ENCODE data around the gene SOX10.

The SOX10 gene

DNA sequence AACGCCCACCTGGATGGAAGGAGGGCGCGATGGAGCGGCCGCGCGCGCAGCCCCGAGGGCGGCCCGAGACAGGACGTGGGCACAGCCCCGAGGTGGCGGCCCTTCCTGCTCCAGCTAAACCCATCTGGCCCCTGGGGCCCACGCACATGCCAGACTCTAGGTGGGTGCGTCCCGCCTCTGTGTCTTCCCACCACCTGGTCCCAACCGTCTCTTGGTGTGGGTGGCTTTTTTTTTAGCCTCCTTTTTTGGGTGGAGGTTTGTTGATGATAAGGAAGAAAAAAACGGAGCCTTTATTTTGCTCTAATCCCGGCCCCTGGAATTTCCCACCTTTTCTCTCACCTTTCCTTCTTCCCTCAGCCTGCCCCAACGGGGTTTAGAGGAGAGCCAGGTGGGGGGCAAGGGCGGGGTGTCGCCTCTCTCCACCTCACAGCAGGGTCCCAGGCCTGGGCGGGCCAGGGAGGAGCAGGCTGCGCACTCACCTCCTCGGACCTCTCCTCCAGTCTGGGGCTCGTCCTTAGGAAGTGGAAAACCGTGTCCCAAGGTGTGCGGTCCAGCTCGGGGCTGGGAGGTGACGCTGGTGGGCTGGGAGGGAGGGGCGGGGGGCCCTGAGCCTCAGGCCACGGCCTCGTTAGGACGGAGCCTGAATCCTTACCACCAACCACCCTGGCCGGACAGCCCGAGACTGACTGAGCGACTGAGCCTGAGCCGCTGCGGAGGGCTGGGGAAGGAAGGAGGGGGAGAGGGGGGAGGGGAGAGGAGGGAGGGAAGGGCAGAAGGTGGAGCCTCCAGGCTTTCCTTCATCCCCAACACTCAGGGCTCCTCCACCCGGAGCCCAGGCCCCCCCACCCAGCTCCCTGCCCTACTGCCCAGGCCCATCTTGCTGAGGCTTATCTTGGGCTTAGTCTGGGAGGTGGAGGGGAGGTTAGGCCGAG is at the start of gene SOX10:
Gene SOX10, minus strand, starts transcription at position 696 of the 932 bp plus-strand sequence. CDS start 771 bp downstream, outside the sequence.
- no peak for DNase-seq (ENCODE audit: low read depth)

GRCh38 chr22:38033522-38034277 is 49.3 kb upstream of the SOX10 start:
- no peak for DNase-seq (ENCODE audit: low read depth)

- DNase-seq (ENCODE audit: low read depth), result peak; percentile 66
Observed at GRCh38 chr22:38032681-38033521, 48.5 kb upstream of the SOX10 start.

GRCh38 chr22:38031491-38031890 is 47.1 kb upstream of the SOX10 start:
- DNase-seq (ENCODE audit: low read depth), result no peak

GRCh38 chr22:38030311-38031133 is 46.2 kb upstream of the SOX10 start:
- DNase-seq (ENCODE audit: low read depth), result no peak

DNA sequence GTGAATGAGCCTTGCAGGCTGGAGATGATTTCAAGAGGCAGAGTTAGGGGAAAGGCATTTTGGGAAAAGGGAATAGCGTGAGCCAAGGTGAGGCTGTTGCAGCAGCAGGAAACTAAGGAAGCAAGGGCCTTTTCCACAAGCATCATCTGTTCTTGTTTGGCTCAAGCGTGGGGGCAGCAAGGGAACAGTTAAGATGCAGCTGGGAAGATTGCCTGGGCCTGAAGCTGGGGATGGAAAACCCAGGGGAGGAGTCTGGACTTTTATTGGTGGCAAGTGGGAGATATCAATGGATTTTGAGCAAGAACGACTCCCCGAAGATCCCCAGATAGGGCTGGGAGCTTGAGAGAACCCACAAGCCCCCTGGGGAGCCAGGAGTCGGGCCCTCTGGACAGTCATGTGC is 45.5 kb upstream of the SOX10 start:
- DNase-seq (ENCODE audit: low read depth), result no peak

DNA sequence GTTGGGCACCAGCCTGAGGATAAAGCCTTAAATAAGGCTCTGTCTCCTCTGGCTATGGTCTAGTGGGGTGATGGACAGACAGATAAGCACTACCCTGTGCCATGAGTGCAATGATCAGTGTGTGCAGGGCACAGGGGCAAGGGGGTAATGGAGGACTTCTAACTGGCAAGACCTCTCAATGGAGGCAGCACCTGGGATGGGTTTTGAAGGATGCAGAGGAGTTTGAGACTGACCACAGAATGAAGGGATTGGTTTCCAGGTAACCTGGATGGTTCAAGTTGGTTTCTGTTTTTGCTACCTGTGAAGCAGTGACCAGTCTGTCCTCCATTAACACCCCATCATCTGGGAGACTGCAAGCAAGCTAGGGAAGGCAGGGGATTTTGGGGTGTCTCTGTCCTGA is 45.0 kb upstream of the SOX10 start:
- no peak for DNase-seq (ENCODE audit: low read depth)

GRCh38 chr22:38028344-38029130 is 44.2 kb upstream of the SOX10 start:
- DNase-seq (ENCODE audit: low read depth), result no peak

DNA sequence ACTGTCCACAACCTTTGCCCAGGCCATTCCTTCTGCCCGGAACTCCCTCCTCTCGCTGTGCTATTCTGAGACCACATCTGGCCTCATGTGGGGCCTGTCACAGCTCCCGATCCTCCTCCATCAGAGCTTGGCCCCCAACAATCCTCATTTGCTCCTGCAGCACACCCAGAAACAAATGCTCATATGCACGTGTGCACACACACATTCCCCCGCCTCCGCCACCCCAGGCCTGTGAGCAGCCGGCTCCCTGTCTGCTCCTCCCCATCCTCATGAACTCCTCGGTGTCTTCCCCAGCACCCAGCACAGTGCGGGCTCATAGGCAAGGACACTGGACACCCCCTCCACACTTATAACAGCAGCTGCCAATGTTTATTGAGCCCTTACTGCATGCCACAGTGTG is 43.1 kb upstream of the SOX10 start:
- DNase-seq (ENCODE audit: low read depth), result no peak

GRCh38 chr22:38026130-38027111 is 42.1 kb upstream of the SOX10 start:
- no peak for DNase-seq (ENCODE audit: low read depth)

- no peak for DNase-seq (ENCODE audit: low read depth)
Observed at GRCh38 chr22:38025514-38025913, 41.2 kb upstream of the SOX10 start.

DNA sequence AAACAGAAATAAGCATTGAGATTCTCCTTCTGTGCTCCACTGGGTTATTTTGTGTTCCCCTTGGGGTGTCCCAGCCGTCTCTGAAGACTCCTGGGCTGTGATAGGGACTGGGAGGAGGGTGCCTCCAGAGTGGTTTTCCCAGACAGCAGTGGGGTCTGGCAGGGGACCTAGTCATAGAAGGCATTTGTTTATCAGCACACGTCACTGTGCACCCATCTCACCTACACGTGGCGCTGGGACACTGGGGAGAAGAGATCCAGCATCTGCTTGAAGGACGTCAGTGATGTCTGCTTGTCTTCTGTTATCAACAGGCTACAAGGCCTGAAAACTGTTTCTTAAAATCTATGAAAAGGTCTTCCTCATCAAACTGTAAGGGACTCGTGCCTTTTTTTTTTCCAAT is 38.7 kb upstream of the SOX10 start:
- no peak for DNase-seq (ENCODE audit: low read depth)

GRCh38 chr22:38021206-38021605 is 36.9 kb upstream of the SOX10 start:
- no peak for DNase-seq (ENCODE audit: low read depth)

- DNase-seq (ENCODE audit: low read depth), result no peak
Observed at GRCh38 chr22:38018938-38019827, 34.8 kb upstream of the SOX10 start.

GRCh38 chr22:38017939-38018885 is 33.9 kb upstream of the SOX10 start:
- no peak for DNase-seq (ENCODE audit: low read depth)

- peak; percentile 83 for DNase-seq (ENCODE audit: low read depth)
Observed at GRCh38 chr22:38017272-38017920, 33.0 kb upstream of the SOX10 start.
